Measurements from ENCODE around the gene FXYD6.
"Not testable (repeated sequence)": the region's sequence is repeated elsewhere in the genome, so short reads cannot be mapped to it uniquely, and the experiment has no call there.

FXYD6 gene

GRCh38 chr11:117868815-117869561 is 7.5 kb downstream of the FXYD6 start:
- DNase-seq: no peak

GRCh38 chr11:117868088-117868487 is 8.4 kb downstream of the FXYD6 start:
- no peak for DNase-seq

- DNase-seq: no peak
These were observed 9.9 kb downstream of the FXYD6 start for GRCh38 chr11:117866526-117866925.

GRCh38 chr11:117865546-117865945 is 10.9 kb downstream of the FXYD6 start:
- DNase-seq: not testable (repeated sequence)

- DNase-seq: no peak
These were observed 13.1 kb downstream of the FXYD6 start for GRCh38 chr11:117863383-117863782.

- no peak for DNase-seq
These were observed 13.7 kb downstream of the FXYD6 start for GRCh38 chr11:117862753-117863152.

- no peak for DNase-seq
These were observed 14.3 kb downstream of the FXYD6 start for GRCh38 chr11:117862019-117862725.

GRCh38 chr11:117861151-117862018 is 15.1 kb downstream of the FXYD6 start:
- no peak for DNase-seq

GRCh38 chr11:117860139-117860538 is 16.3 kb downstream of the FXYD6 start:
- no peak for DNase-seq

GRCh38 chr11:117859488-117860112 is 16.9 kb downstream of the FXYD6 start:
- DNase-seq: no peak

GRCh38 chr11:117859061-117859460 is 17.4 kb downstream of the FXYD6 start:
- no peak for DNase-seq

GRCh38 chr11:117857734-117858414 is 18.6 kb downstream of the FXYD6 start:
- DNase-seq: no peak

GRCh38 chr11:117855912-117856651 is 20.4 kb downstream of the FXYD6 start:
- DNase-seq: no peak

- no peak for DNase-seq
These were observed 21.1 kb downstream of the FXYD6 start for GRCh38 chr11:117855186-117855845.

- DNase-seq: no peak
These were observed 24.1 kb downstream of the FXYD6 start for GRCh38 chr11:117852309-117852708.

- no peak for DNase-seq
These were observed 24.6 kb downstream of the FXYD6 start for GRCh38 chr11:117851852-117852251.

- peak; percentile 57 for DNase-seq
These were observed 25.4 kb downstream of the FXYD6 start for GRCh38 chr11:117851106-117851505.

GRCh38 chr11:117849781-117850414 is 26.6 kb downstream of the FXYD6 start:
- no peak for DNase-seq

- DNase-seq: peak; percentile 39
These were observed 32.6 kb downstream of the FXYD6 start for GRCh38 chr11:117843666-117844484.
